Measurements from ENCODE around the gene WDR5. TPM values are rescaled to one million over a fixed set of nuclear protein-coding genes. Genes with fewer than 3 reads are reported as not detected.

The WDR5 gene
- total and polyA plus RNA-seq, 2 experiments from 2014 or later, result 19.8 to 20.2 TPM

GRCh38 chr9:134165357-134166315 lies 29.8 kb downstream of the WDR5 start:
- no peaks in the 10 kb centered on the region for H3K27me3 ChIP-seq
- no peak overlapping the region for H3K4me3 ChIP-seq
- no peak for DNase-seq (ENCODE audit: low spot score)
- H2AFZ ChIP-seq, result no peak overlapping the region
- H3K4me2 ChIP-seq, result no peak overlapping the region
- H3K9me2 ChIP-seq (replicated peaks; ENCODE audit: insufficient read depth), result no peaks in the 10 kb centered on the region
- H3K4me1 ChIP-seq (ENCODE audit: insufficient read depth), result peaks cover 4% of the 10 kb centered on the region
- H3K9me3 ChIP-seq (ENCODE audit: low read depth), result no peaks in the 10 kb centered on the region
- H4K20me1 ChIP-seq (ENCODE audit: insufficient read depth, poor library complexity, severe bottlenecking), result no peaks in the 10 kb centered on the region
- H3K36me3 ChIP-seq (replicated peaks; ENCODE audit: insufficient read depth, low read depth), result no peaks in the 10 kb centered on the region
- H3K79me2 ChIP-seq, result peaks cover 5% of the 10 kb centered on the region
- WGBS (ENCODE audit: low lambda C conversion rate, missing lambda C conversion rate), result 60% methylated on average over 29 of the region's 29 CpGs
- no peak overlapping the region for H3K27ac ChIP-seq
- TF ChIP-seq EZH2phosphoT487 (IDR thresholded peaks at IDR 0.05; ENCODE audit: low read depth, severe bottlenecking, unreplicated experiment) (no peak), CTCF (IDR thresholded peaks at IDR 0.05; ENCODE audit: poor library complexity) (no peak), EZH2 (IDR thresholded peaks at IDR 0.05; ENCODE audit: borderline replicate concordance) (no peak)

- Histone ChIP-seq H3K36me3 (replicated peaks; ENCODE audit: insufficient read depth, low read depth) (no peaks in the 10 kb centered on the region), H3K27me3 (no peaks in the 10 kb centered on the region), H3K4me1 (ENCODE audit: insufficient read depth) (peaks cover 4% of the 10 kb centered on the region), H3K9me2 (replicated peaks; ENCODE audit: insufficient read depth) (no peaks in the 10 kb centered on the region), H3K9me3 (ENCODE audit: low read depth) (no peaks in the 10 kb centered on the region), H4K20me1 (ENCODE audit: insufficient read depth, poor library complexity, severe bottlenecking) (no peaks in the 10 kb centered on the region), H3K4me3 (no peak overlapping the region), H2AFZ (no peak overlapping the region), H3K4me2 (no peak overlapping the region), H3K27ac (no peak overlapping the region), H3K79me2 (peaks cover 5% of the 10 kb centered on the region)
- WGBS (ENCODE audit: low lambda C conversion rate, missing lambda C conversion rate), result 96% methylated on average over 13 of the region's 13 CpGs
- TF ChIP-seq EZH2 (IDR thresholded peaks at IDR 0.05; ENCODE audit: borderline replicate concordance) (no peak), CTCF (IDR thresholded peaks at IDR 0.05; ENCODE audit: poor library complexity) (no peak), EZH2phosphoT487 (IDR thresholded peaks at IDR 0.05; ENCODE audit: low read depth, severe bottlenecking, unreplicated experiment) (no peak)
- DNase-seq (ENCODE audit: low spot score), result no peak
These were observed 30.5 kb downstream of the WDR5 start for GRCh38 chr9:134166374-134166773.

GRCh38 chr9:134167530-134167931 lies 31.6 kb downstream of the WDR5 start:
- H2AFZ ChIP-seq, result no peak overlapping the region
- H3K4me3 ChIP-seq, result no peak overlapping the region
- no peaks in the 10 kb centered on the region for H4K20me1 ChIP-seq (ENCODE audit: insufficient read depth, poor library complexity, severe bottlenecking)
- H3K27ac ChIP-seq, result no peak overlapping the region
- no peak overlapping the region for H3K4me2 ChIP-seq
- no peaks in the 10 kb centered on the region for H3K36me3 ChIP-seq (replicated peaks; ENCODE audit: insufficient read depth, low read depth)
- H3K4me1 ChIP-seq (ENCODE audit: insufficient read depth), result peaks cover 4% of the 10 kb centered on the region
- no peaks in the 10 kb centered on the region for H3K9me3 ChIP-seq (ENCODE audit: low read depth)
- DNase-seq (ENCODE audit: low spot score), result no peak
- no peaks in the 10 kb centered on the region for H3K9me2 ChIP-seq (replicated peaks; ENCODE audit: insufficient read depth)
- H3K79me2 ChIP-seq, result peaks cover 5% of the 10 kb centered on the region
- TF ChIP-seq EZH2phosphoT487 (IDR thresholded peaks at IDR 0.05; ENCODE audit: low read depth, severe bottlenecking, unreplicated experiment) (no peak), EZH2 (IDR thresholded peaks at IDR 0.05; ENCODE audit: borderline replicate concordance) (no peak), CTCF (IDR thresholded peaks at IDR 0.05; ENCODE audit: poor library complexity) (no peak)
- 83% methylated on average over 4 of the region's 4 CpGs for WGBS (ENCODE audit: low lambda C conversion rate, missing lambda C conversion rate)
- no peaks in the 10 kb centered on the region for H3K27me3 ChIP-seq

Data from hepatocyte (in vitro differentiated cells).